Upper lobe of left lung (tissue), 4 donors: ENCODE measurements around the gene OR6V1.

Source experiments
- CTCF ChIP-seq, 6 experiments: fragments of 450-650 bp in 4 of 6; fragments of 200-600 bp in 2 of 6; sonication (generic) in 2 of 6; IDR thresholded peaks; one replicate each; pipeline ENCODE4 v1.5.1; 2016 to 2019; ENCODE audit warnings: antibody characterized with exemption in 6 of 6
- POLR2A ChIP-seq, 4 donors: fragments of 450-650 bp; IDR thresholded peaks; one replicate each; pipeline ENCODE4 v1.5.1; 2016 to 2017; ENCODE audit warnings: antibody characterized with exemption in 4 of 4, mild to moderate bottlenecking in 2 of 4
- POLR2AphosphoS5 ChIP-seq, 2 donors: sonication (generic); formaldehyde crosslinking; IDR thresholded peaks; one replicate each; pipeline ENCODE4 v1.5.1; 2017; ENCODE audit warnings: antibody characterized with exemption in 2 of 2

- TF ChIP-seq CTCF (IDR thresholded peaks at IDR 0.05) (no peak), POLR2A (IDR thresholded peaks at IDR 0.05) (no peak), POLR2AphosphoS5 (IDR thresholded peaks at IDR 0.05) (no peak)
These were observed 2.8 kb upstream of the OR6V1 start for GRCh38 chr7:143049362-143049761.
